GM18502 (cell line): Measurements from ENCODE around the gene AMER3.
"Not testable (repeated sequence)": the region's sequence is repeated elsewhere in the genome, so short reads cannot be mapped to it uniquely, and the experiment has no call there.

ENCODE experiments used
- ATAC-seq: cut with Tn5 transposase; IDR thresholded peaks from one replicate; pipeline ENCODE4 v1.9.1; 2021; ENCODE audit warnings: mild to moderate bottlenecking; ENCODE audit not compliant: unreplicated experiment, poor library complexity

AMER3 gene, protein sequence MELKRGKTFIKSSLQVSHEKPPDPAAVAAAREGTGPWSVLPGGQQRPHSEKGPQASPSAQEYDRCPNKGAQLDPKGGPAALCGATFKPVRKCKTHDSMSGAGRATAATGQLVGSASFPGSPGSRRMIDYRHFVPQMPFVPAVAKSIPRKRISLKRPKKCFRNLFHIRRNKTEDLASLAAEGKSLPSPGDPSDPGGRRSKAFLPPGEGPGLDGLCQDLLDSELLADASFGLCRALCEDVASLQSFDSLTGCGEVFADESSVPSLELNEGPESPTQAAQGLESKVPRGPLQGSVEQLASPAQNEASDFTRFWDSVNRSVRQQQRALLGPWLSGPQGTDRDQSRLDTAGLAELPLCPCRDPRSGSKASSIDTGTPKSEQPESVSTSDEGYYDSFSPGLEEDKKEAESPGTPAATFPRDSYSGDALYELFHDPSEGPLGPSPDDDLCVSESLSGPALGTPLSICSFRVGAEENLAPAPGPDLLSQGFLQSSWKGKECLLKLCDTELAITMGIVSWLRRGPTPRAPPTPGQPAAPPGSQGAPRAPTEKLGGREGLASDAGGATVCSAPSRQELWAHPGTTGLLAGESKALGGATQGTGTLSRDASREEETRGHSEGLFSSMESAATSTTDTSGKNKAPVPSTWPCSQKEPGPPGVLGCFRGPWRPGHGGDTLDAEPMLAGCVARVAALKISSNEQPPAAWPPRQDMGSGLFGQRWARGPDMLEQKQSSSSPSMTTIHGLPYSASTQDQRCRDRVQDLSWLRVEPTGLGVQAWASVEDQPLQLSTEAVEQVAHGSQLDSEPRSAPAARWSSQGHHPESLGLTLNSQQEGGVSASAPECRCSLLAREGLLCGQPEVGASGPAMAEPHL

DNA sequence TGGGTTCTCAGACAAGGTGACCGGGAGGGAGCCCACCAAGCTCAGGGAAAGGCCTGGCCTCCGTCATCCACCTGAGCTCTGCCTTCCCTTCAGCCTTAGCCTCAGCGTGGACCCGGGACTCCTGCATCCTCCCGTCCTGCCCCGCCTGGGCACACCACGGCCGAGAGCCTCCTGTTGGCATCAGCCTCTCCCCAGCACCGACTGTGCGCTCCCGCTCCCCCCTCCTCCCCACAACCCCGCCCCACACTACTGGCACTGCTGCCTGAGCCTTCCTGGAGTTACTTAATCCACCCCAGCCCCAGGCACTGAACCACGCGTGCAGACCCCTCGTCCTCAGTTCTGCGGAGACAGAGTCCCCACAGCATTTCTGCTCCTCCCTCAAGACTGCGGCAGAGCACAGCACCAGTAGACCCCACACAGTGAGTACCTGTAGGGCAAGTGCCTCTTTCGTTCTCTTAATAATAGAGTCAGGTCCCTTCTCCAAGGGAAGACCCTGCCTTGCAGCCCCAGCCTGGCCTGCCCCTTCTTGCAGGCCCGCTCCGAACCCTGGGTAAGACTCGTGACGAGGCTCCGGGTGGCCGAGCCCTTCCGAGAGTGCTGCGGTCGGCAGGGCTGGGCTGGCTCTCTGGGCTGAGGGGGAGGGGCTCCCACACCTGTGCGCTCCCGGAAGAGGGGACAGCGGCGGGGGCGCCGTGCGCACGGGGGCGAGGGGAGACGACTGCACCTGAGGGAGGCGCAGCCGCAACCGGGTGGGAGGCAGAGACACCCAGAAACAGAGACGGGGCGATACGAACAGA is at the start of gene AMER3:
TSS of gene AMER3 (plus strand) at position 285 of the 797 bp plus-strand sequence. CDS start 6,533 bp downstream, outside the sequence.
- no peak for ATAC-seq

DNA sequence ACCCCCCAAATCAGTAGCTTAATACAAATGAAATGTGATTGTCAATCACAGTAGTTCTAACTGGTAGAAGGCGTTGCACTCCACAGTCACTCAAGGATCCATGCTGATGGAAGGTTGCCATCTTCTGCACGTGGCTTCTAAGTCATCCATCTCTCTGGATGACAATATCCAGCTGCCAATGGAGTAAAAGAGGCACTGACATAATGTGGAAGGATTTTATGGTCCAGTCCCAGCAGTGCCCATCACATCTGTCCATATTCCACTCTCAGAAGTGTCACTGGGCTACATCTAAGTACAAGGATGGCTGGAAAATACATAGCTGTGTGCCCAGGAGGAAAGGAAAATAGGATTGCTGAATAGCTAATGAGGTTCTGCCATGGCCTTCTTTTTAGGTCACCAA is 40.5 kb upstream of the AMER3 start:
- not testable (repeated sequence) for ATAC-seq

DNA sequence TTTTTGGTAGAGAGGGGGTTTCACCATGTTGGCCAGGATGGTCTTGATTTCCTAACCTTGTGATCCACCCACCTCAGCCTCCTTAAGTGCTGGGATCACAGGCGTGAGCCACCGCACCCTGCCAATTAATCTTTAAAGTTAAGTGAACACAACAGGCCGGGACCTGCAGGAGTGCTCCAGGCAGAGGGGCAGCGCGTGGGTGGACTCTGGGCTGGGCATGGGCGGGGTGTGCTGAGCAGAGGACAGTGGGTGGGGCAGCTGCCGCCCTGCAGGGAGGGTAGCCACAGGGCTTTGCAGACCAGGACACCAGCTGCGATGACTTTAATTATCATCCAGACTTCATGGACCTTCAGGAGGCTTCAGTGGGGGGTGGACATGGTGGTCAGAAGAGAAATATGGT is 35.3 kb upstream of the AMER3 start:
- no peak for ATAC-seq

DNA sequence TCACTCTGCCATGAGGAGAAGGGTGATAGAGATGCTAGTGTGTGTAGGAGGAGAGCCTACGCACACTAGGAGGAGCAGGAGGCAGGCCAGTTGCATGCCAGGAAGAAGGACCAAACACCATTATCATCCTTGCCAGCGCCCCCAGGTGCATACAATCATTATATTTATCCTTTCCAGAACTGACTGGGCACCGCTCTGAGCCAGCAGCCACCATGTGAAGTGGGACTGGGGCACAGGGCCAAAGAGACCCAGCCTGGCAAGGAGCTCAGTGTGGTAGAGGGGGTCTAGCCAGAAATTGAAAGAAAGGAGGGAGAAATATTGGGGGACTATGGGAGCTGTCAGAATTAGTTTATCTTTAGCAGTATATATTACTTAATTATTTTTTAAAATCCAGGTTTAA is 34.8 kb upstream of the AMER3 start:
- ATAC-seq: no peak

DNA sequence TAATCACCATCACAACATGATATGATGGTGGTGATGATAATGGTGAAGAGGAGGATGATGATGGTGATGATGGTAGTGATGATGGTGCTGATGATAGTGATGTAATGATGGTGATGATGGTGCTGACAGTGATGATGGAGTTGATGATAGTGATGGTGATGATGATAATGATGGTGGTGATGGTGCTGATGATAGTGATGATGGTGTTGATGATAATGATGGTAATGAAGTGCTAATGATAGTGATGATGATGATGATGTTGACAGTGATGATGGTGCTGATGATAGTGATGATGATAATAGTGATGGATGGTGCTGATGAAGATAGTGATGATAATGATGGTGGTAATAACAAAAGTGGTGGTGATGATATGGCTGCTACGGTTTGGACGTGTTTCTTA is 30.9 kb upstream of the AMER3 start:
- ATAC-seq: no peak

DNA sequence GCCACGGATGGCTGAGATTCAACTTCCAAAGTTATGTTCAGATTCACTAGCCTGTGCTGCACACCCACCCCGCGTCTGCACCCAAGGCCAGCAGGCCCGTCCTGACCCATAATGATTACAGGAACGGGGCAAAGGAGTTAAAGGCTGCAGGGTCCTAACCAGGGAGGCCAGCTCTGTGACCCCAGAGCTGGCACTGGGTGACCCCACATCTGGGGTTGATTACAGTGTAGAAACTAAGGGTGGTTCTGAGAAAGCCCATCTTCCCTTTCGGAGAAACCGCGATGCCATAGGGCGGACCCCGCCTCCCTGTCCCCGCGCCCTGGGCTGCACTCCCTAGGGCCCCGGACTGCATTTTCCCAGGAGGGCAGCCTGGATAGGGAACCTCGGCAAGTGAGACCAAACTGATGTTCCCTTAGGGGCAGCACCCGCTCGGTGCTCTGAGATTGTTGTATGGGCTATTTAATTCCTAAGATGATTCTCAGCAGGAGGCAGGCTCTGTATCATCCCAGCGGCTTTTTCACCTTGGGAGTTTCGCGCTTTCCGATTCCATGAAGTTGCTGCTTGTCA is 28.6 kb upstream of the AMER3 start:
- ATAC-seq: no peak

DNA sequence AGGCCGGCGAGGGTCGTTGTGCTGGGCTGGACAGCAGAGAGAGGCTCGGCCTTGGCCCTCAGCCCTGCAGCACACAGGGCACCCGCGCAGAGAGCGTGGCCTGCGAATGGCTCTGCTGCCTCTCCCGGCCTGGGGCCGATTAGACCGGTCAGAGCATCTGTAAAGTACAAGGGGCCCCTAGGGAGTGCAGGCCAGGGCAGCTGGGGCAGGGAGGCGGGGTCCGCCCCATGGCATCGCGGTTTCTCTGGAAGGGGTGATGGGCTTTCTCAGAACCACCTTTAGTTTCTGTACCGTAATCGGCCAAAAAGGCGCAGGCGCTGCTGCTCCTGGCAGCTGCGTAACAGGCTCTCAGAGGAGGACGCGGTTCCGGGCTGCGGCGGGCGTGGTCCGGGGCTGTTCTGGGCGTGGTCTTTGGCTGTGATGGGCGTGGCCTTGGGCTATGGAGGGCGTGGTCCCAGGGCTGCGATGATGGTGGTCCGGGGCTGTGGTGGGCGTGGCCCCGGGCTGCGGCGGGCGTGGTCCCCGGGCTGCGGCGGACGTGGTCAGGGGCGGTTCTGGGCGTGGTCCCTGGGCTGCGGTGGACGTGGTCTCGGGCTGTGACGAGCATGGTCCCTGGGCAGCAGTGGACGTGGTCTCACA is 27.9 kb upstream of the AMER3 start:
- ATAC-seq: peak; percentile 96

DNA sequence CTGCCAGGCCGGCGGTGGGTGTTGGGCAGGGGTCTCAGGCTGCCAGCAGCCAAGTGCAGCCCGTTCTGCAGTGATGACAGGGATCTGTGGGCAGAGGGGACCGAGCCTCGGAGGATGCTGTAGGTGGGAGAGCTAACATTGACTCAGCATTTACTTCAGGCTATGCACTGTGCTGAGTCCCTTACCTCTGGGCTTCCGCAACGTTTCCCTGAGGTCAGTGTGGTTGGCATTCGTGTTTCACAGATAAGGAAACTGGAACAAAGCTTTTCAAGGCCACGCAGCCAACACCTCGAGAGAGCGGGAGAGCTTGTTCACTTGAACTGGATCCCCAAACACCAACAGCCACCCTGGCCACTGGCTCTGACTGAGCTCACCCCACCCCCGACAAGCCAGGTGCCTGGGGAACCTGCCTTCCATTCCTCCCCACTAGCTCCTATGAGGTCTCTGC is 27.3 kb upstream of the AMER3 start:
- peak; percentile 31 for ATAC-seq

DNA sequence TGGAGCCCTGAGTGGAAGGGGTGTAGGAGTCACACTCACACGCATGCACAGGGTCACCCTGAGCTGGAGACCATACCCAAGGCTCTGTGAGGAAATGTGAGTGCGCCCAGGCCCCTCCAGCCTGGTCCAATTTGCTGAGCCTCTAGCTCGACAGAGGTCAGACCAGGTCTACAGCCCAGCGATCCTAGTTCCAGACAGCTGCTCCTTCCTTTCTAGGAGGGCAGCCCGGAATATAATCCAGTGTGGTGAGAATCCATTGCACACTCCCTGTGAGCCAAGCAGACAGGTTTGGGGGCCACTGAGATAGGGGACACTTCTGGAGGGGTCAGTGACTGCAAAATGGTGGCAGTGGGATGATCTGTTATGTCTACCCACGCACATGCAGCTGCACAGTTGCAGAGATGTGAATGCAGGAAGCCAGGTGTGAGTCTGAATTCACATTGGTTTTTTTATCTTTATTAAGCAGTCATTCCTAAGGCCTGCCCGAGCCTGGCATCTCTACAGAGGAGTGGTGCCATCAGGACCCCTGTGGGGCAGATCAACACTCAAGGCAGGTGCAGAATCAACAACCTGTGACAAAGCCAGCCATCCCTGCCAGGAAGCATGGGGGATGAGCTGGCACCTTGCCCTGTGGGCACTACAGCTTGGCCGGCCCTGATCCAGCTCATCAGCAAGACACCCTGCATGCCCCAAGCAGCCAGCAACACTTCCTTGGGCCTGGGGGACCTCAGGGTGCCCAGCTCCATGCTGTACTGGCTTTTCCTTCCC is 26.6 kb upstream of the AMER3 start, which contains the start of gene GPR148:
TSS of gene GPR148 (plus strand) at position 522 of the 768 bp plus-strand sequence. CDS start at position 604, 82 bp downstream.
- no peak for ATAC-seq

DNA sequence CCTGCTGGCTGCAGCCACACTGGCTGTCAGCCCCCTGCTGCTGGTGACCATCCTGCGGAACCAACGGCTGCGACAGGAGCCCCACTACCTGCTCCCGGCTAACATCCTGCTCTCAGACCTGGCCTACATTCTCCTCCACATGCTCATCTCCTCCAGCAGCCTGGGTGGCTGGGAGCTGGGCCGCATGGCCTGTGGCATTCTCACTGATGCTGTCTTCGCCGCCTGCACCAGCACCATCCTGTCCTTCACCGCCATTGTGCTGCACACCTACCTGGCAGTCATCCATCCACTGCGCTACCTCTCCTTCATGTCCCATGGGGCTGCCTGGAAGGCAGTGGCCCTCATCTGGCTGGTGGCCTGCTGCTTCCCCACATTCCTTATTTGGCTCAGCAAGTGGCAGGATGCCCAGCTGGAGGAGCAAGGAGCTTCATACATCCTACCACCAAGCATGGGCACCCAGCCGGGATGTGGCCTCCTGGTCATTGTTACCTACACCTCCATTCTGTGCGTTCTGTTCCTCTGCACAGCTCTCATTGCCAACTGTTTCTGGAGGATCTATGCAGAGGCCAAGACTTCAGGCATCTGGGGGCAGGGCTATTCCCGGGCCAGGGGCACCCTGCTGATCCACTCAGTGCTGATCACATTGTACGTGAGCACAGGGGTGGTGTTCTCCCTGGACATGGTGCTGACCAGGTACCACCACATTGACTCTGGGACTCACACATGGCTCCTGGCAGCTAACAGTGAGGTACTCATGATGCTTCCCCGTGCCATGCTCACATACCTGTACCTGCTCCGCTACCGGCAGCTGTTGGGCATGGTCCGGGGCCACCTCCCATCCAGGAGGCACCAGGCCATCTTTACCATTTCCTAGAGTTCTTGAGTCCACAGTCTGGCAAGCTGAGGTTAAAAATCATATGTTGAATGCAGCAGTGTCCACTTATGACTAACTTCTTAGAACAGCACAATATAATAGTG is 25.7 kb upstream of the AMER3 start:
- no peak for ATAC-seq

DNA sequence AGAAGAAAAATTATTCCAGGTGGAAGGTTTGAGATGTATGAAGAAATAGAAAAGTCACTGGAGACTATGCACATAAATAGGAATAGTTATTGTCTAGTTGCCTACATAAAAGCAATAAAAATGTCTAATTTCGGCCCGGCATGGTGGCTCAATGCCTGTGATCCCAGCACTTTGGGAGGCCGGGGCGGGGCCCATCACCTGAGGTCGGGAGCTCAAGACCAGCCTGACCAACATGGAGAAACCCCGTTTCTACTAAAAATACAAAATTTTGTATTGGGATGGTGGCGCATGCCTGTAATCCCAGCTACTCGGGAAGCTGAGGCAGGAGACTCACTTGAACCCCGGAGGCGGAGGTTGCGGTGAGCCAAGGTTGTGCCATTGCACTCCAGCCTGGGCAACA is 23.1 kb upstream of the AMER3 start:
- ATAC-seq: not testable (repeated sequence)

DNA sequence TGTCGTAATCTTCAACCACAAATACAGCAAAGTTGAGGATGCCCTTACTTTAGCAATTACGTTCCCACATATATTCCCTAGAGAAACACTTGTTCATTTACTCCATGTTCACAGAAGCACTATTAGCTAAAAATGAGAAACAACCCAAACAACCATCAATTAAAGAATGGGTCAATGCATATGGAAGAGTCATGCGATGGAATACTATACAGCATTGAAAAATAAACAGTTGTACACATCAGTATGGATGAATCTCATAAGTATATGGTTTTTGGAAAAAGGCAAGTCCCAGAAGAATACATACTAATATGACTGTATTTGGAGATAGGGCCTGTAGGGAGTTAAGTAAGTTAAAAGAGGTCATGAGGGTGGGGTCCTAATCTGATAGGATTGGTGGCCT is 20.1 kb upstream of the AMER3 start:
- ATAC-seq: no peak

DNA sequence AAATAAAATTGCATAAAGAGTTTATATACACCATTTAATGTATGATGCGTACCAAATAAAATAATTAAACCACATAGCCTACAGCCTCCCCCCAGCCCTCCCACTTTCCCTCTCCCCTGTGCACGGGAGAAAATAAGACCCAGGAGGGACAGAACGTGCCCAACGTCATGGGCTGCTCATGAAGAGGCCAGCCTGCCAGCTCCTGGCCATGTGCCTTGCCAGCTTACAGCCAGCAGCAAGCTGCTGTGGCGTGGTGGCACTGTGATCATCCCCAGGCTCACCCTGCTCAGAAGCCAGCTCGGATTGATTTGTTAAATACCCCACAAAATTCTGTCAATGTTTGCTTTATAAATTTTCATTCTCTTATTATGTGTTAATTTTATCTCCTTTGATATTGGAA is 18.9 kb upstream of the AMER3 start:
- no peak for ATAC-seq

DNA sequence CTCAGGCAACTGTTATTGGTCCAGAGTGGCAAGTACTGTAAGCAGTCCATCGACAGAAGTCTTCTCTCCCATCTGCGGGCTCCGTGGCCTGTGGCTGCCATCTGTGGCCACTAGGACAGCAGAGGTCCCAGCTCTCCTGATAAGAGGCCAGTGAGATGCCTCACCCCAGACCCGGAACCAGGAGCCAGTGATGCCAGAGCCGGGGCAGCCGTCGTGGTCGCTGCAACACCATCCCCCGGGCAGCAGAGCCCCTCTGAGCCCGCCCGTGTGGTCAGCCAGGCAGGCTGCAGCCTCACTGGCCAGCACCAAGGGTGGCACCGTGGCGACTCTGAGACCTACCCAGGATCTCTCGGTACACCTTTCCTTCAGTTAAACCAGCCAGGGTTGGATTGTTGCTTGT is 17.7 kb upstream of the AMER3 start:
- ATAC-seq: no peak

DNA sequence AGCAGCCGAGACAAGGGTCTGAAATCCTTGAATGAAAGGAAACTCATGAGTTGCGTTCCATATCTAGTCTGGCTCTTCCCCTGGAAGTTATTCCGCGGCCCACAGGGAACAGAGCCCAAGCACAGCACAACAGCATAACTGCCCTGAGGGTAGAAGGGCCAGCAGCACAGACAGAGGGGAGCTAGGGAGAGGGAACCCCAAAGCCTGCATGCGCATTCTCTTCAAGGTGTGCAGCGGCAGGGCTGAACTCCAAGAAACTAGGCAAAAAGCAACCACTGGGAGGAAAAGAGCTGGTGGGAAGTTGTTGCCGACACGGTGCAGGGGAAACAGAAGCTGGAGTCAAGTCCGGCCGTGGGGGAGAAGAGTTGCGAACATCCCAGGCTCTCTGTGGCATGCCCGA is 14.7 kb upstream of the AMER3 start:
- no peak for ATAC-seq

DNA sequence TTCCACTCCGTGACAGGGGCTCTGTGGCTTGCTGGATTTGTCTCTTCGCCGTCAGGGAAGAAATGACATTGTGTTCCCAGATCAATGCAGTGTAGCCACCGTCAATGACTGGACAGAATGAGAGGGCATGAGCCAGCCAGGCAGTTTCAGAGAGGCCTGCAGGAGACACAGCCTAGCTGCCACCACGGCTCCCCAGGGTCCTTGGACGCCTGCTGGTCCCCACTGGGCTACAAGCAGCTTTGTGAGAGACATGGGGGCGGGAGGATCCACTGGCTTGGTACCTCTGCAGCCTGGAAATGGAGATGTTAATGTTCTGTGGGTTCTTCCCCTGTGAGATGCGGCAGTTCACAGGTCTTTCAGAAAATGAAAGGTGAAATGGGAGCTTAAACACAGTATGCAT is 12.1 kb upstream of the AMER3 start:
- ATAC-seq: no peak

DNA sequence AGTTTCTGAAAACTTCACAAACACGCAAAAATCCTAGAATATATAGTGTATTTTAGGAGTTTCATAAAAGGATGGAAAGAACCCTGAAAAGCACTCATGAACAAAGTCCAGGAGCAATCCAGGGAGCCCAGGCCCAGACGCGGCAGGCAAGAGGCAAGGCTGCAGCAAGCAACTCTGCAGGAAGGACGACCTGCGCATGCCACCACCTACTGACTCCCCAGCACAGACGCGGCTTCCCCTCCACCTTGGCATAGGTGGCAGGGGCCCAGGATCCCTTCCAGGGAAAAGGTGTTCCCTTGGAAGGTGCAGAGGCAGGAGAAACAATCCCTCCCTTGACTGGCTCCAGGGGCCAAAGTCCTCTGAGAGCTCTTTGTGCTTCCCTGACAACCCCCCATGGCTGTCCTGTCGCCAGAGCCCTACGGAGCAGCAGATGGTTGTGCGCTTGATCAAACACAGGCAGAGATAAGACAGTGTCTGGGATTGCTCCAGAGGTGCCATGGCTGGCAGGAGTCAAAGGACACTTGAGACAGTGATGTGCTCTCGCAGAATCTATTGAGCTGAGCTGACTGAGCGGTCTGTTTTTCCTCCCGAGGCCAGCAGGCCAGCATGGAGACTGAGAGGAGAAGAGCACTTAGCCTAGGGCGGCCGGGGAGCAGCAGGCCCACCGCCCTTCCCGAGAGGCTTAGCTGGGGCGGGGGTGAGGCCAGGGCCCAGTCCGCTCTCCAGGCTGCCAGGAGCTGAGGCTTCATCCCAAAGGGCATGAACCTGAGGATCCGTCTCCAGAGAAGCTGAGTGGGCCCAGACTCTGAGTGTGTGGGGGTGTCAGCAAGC is 10.8 kb upstream of the AMER3 start:
- ATAC-seq: no peak
